ENCODE results near the gene HSPA14. TPM values are rescaled to one million over a fixed set of nuclear protein-coding genes. Genes with fewer than 3 reads are reported as not detected.

The HSPA14 gene
- total RNA-seq, 1 donor from 2014 or later, result 41.8 TPM

DNA sequence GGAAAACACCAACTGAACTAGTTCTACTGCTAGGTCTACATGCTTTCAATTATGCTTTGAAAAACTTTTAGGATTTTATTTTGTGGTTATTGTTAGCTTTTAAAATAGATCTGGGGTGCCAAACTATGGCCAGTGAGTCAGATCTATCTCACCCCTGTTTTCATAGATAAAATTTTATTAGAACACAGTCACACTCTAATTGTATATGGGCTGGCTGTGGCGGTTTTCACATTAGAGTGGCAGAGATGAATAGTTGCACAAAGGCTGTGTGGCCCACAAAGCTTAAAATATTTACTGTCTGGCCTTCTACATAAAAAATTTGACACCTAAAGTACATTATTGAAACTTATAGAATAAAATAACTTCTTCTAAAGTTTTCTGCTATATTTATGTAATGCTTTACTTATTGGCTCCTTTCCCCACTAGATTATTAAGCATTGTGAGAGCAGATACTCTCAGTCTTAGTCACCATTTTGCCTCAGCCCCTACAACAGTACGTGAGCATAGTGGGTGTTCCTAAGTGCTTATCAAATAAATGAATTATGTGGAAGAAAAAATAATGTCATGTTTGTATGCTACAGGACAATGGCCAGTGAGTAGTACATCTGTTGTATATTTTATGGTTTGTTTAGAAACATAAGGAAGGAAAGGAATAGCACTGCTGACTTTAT lies 35.1 kb downstream of the HSPA14 start:
- H3K4me3 Mint-ChIP-seq, result no peak overlapping the region
- peaks cover 10% of the 10 kb centered on the region for H3K4me1 ChIP-seq
- H3K27ac ChIP-seq, result no peak overlapping the region
- H2AFZ ChIP-seq (replicated peaks), result no peak overlapping the region
- H3K36me3 Mint-ChIP-seq, result peaks cover 6% of the 10 kb centered on the region
- no peak overlapping the region for H3K4me3 ChIP-seq
- TF ChIP-seq, protein P1, sequence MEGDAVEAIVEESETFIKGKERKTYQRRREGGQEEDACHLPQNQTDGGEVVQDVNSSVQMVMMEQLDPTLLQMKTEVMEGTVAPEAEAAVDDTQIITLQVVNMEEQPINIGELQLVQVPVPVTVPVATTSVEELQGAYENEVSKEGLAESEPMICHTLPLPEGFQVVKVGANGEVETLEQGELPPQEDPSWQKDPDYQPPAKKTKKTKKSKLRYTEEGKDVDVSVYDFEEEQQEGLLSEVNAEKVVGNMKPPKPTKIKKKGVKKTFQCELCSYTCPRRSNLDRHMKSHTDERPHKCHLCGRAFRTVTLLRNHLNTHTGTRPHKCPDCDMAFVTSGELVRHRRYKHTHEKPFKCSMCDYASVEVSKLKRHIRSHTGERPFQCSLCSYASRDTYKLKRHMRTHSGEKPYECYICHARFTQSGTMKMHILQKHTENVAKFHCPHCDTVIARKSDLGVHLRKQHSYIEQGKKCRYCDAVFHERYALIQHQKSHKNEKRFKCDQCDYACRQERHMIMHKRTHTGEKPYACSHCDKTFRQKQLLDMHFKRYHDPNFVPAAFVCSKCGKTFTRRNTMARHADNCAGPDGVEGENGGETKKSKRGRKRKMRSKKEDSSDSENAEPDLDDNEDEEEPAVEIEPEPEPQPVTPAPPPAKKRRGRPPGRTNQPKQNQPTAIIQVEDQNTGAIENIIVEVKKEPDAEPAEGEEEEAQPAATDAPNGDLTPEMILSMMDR (IDR thresholded peaks at IDR 0.05), result no peak
- TF ChIP-seq EZH2phosphoT487 (IDR thresholded peaks at IDR 0.05) (no peak), EZH2 (IDR thresholded peaks at IDR 0.05) (no peak)
- H3K4me1 Mint-ChIP-seq, result peaks cover 18% of the 10 kb centered on the region
- H3K9me3 Mint-ChIP-seq, result no peaks in the 10 kb centered on the region
- DNase-seq (ENCODE audit: low spot score), result no peak
- peaks cover 16% of the 10 kb centered on the region for H3K79me2 ChIP-seq (ENCODE audit: low read depth)
- no peaks in the 10 kb centered on the region for H3K27me3 ChIP-seq
- peaks cover 3% of the 10 kb centered on the region for H3K27me3 Mint-ChIP-seq (ENCODE audit: insufficient read depth, low read depth)
- no peak overlapping the region for H3K4me2 ChIP-seq
- peaks cover 20% of the 10 kb centered on the region for H3F3A ChIP-seq (ENCODE audit: low read depth)
- no peaks in the 10 kb centered on the region for H3K9me3 ChIP-seq (ENCODE audit: low read depth)
- H3K36me3 ChIP-seq, result peaks cover 13% of the 10 kb centered on the region
- no peaks in the 10 kb centered on the region for H4K20me1 ChIP-seq (ENCODE audit: low read depth)
- no peak overlapping the region for H3K9ac ChIP-seq
- no peak overlapping the region for H3K27ac Mint-ChIP-seq

DNA sequence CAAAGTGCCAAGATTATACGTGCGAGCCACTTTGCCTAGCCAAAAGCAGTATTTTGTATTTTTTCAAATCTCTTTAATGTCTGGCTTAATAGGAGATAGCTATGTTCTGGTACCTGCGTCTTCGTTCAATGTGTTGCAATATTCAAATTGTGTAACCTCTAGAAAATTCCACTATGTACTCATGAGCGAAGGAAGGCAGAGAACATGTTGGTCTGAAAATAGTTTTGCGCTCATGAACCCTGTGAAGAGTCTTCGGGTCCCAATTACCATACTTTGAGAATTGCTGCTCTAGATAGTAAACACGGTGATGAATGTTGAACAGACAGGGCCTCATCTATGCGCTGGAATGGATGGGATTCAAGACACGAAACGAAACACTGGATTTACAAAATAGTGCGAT lies 37.8 kb downstream of the HSPA14 start:
- Mint-ChIP-seq H3K4me3 (peak overlapping the region; percentile 27), H3K27ac (no peak overlapping the region), H3K9me3 (no peaks in the 10 kb centered on the region), H3K27me3 (ENCODE audit: insufficient read depth, low read depth) (peaks cover 3% of the 10 kb centered on the region), H3K4me1 (peaks cover 28% of the 10 kb centered on the region), H3K36me3 (no peaks in the 10 kb centered on the region)
- Histone ChIP-seq H3K79me2 (ENCODE audit: low read depth) (peaks cover 38% of the 10 kb centered on the region), H3K4me3 (no peak overlapping the region), H3K27ac (peak overlapping the region; percentile 9), H3K4me1 (peaks cover 19% of the 10 kb centered on the region), H2AFZ (replicated peaks) (no peak overlapping the region), H3K36me3 (no peaks in the 10 kb centered on the region), H4K20me1 (ENCODE audit: low read depth) (peaks cover 15% of the 10 kb centered on the region), H3K4me2 (no peak overlapping the region), H3K9me3 (ENCODE audit: low read depth) (no peaks in the 10 kb centered on the region), H3K27me3 (no peaks in the 10 kb centered on the region), H3K9ac (no peak overlapping the region), H3F3A (ENCODE audit: low read depth) (peaks cover 23% of the 10 kb centered on the region)
- no peak for DNase-seq (ENCODE audit: low spot score)
- TF ChIP-seq, protein P1 (IDR thresholded peaks at IDR 0.05), result no peak
- no peak for TF ChIP-seq EZH2 (IDR thresholded peaks at IDR 0.05)
- TF ChIP-seq EZH2phosphoT487 (IDR thresholded peaks at IDR 0.05), result no peak

- H3K79me2 ChIP-seq (ENCODE audit: low read depth), result peaks cover 47% of the 10 kb centered on the region
- peaks cover 1% of the 10 kb centered on the region for H3K36me3 Mint-ChIP-seq
- H4K20me1 ChIP-seq (ENCODE audit: low read depth), result peaks cover 24% of the 10 kb centered on the region
- no peak for DNase-seq (ENCODE audit: low spot score)
- no peak overlapping the region for H3K9ac ChIP-seq
- H3F3A ChIP-seq (ENCODE audit: low read depth), result peaks cover 23% of the 10 kb centered on the region
- no peak for TF ChIP-seq EZH2 (IDR thresholded peaks at IDR 0.05)
- TF ChIP-seq, protein P1 (IDR thresholded peaks at IDR 0.05), result no peak
- TF ChIP-seq EZH2phosphoT487 (IDR thresholded peaks at IDR 0.05), result no peak
- H3K4me3 Mint-ChIP-seq, result peak overlapping the region; percentile 96
- no peaks in the 10 kb centered on the region for H3K27me3 ChIP-seq
- no peak overlapping the region for H3K27ac Mint-ChIP-seq
- no peaks in the 10 kb centered on the region for H3K9me3 Mint-ChIP-seq
- peaks cover 30% of the 10 kb centered on the region for H3K4me1 Mint-ChIP-seq
- no peaks in the 10 kb centered on the region for H3K36me3 ChIP-seq
- H3K27me3 Mint-ChIP-seq (ENCODE audit: insufficient read depth, low read depth), result peaks cover 3% of the 10 kb centered on the region
- H3K27ac ChIP-seq, result no peak overlapping the region
- no peaks in the 10 kb centered on the region for H3K9me3 ChIP-seq (ENCODE audit: low read depth)
- peaks cover 20% of the 10 kb centered on the region for H3K4me1 ChIP-seq
- H3K4me3 ChIP-seq, result no peak overlapping the region
- no peak overlapping the region for H2AFZ ChIP-seq (replicated peaks)
- H3K4me2 ChIP-seq, result peak overlapping the region; percentile 80
Observed at GRCh38 chr10:14876764-14877163, 38.7 kb downstream of the HSPA14 start.

All from neural progenitor cell (in vitro differentiated cells).